HepG2 (cell line): Measurements from ENCODE around the gene PPP1R3C. TPM values are rescaled to one million over a fixed set of nuclear protein-coding genes. Genes with fewer than 3 reads are reported as not detected.
A peak's percentile ranks its signal among the peaks of the same experiment; 100 is the strongest.

ENCODE experiments used
- ATAC-seq: fragments of 200-7000 bp; cut with Tn5 transposase; 3 replicates; pipeline ENCODE4 v1.9.1; 2020; ENCODE audit warnings: mild to moderate bottlenecking, moderate library complexity
- BruUV-seq: library from RNA; stranded (reverse); fragments of 400-500 nt; replicated peaks from 2 replicates; lab custom pipeline; 2021; lab: Mats Ljungman, UMichigan
- CTCF ChIA-PET: fragments of 300-600 bp; formaldehyde crosslinking; extraction: SDS; loops from one replicate; lab custom pipeline; 2021; ENCODE audit warnings: low total read pairs, inconsistent platforms, low intra/inter-chr PET ratio; lab: Yijun Ruan, JAX
- POLR2A ChIA-PET: fragments of 350-600 bp; sonication (Branson Sonifier 250); formaldehyde crosslinking; loops from one replicate; lab custom pipeline; 2020; ENCODE audit warnings: antibody characterized with exemption, inconsistent platforms; lab: Yijun Ruan, JAX
- DNase-seq: peaks from one replicate; pipeline ENCODE4 v3.0.0-alpha.2; 2015; ENCODE audit warnings: low spot score
- FAIRE-seq: peaks from 3 replicates; lab custom pipeline; 2011; peaks lifted over from hg19 to GRCh38; lab: Jason Lieb, UNC
- H2AFZ ChIP-seq: one replicate; pipeline ENCODE4 v1.6.1; 2011; ENCODE audit warnings: low read length, inconsistent platforms
- H3K27ac ChIP-seq: fragments of 300-600 bp; 3 replicates; pipeline ENCODE4 v1.8.0; 2011; ENCODE audit warnings: mixed run types, mild to moderate bottlenecking, mixed read lengths, low read length, inconsistent platforms; ENCODE audit not compliant: insufficient read depth; ENCODE audit errors: extremely low read length
- H3K27me3 ChIP-seq, 2 experiments: fragments of 200-600 bp in 1 of 2; 2 replicates in 1 of 2; 3 replicates in 1 of 2; pipeline versions ENCODE4 v1.6.0 to v1.8.0; 2011; ENCODE audit warnings: low read length in 2 of 2, mild to moderate bottlenecking in 2 of 2, moderate library complexity in 2 of 2, inconsistent platforms in 1 of 2; ENCODE audit not compliant: insufficient read depth in 2 of 2, control insufficient read depth in 1 of 2
- H3K36me3 ChIP-seq, 2 experiments: fragments of 200-600 bp in 1 of 2; replicated peaks in 1 of 2; 2 replicates in 1 of 2; 3 replicates in 1 of 2; pipeline versions ENCODE4 v1.5.1 to v1.8.0; 2011; ENCODE audit warnings: low read length in 2 of 2, inconsistent platforms in 1 of 2; ENCODE audit not compliant: insufficient read depth in 2 of 2, control insufficient read depth in 1 of 2
- H3K4me1 ChIP-seq: 2 replicates; pipeline ENCODE4 v1.5.1; 2012; ENCODE audit warnings: low read length, inconsistent platforms; ENCODE audit not compliant: insufficient read depth
- H3K4me2 ChIP-seq: 2 replicates; pipeline ENCODE4 v1.6.0; 2011; ENCODE audit warnings: low read depth, low read length, inconsistent platforms
- H3K4me3 ChIP-seq, 3 experiments: fragments of 200-600 bp in 1 of 3; sonication (generic), shearing (Covaris generic) in 1 of 3; replicated peaks in 1 of 3; 2 replicates each; pipeline ENCODE4 v1.5.1; 2011 to 2016; ENCODE audit warnings: low read length in 3 of 3, inconsistent platforms in 2 of 3, low read depth in 2 of 3, mild to moderate bottlenecking in 2 of 3, control low read depth in 1 of 3, mixed read lengths in 1 of 3; ENCODE audit not compliant: insufficient read depth in 1 of 3
- H3K79me2 ChIP-seq: one replicate; pipeline ENCODE4 v1.6.1; 2011; ENCODE audit warnings: low read length, inconsistent platforms; ENCODE audit not compliant: insufficient read depth
- H3K9ac ChIP-seq: 2 replicates; pipeline ENCODE4 v1.6.0; 2011; ENCODE audit warnings: mild to moderate bottlenecking, low read depth, low read length, inconsistent platforms; ENCODE audit not compliant: insufficient read depth
- H3K9me3 ChIP-seq: 2 replicates; pipeline ENCODE4 v1.5.1; 2012; ENCODE audit warnings: mild to moderate bottlenecking, low read length
- H4K20me1 ChIP-seq: 2 replicates; pipeline ENCODE4 v1.6.0; 2011; ENCODE audit warnings: inconsistent platforms, mild to moderate bottlenecking, low read length, moderate library complexity; ENCODE audit not compliant: insufficient read depth
- FOXJ3 ChIP-seq: sonication (generic); formaldehyde crosslinking; IDR thresholded peaks from 2 replicates; pipeline ENCODE4 v1.4.0; 2020; ENCODE audit warnings: missing genetic modification reagents, mild to moderate bottlenecking, borderline replicate concordance
- ISX ChIP-seq: sonication (generic); formaldehyde crosslinking; conservative IDR thresholded peaks from 2 replicates; pipeline ENCODE4 v1.5.0; 2020; ENCODE audit warnings: missing genetic modification reagents
- NCOA5 ChIP-seq: sonication (generic); formaldehyde crosslinking; IDR thresholded peaks from 2 replicates; pipeline ENCODE4 v1.4.0; 2020; ENCODE audit warnings: missing genetic modification reagents
- PHF5A ChIP-seq: IDR thresholded peaks from one replicate; pipeline ENCODE4 v1.6.1; 2018; ENCODE audit warnings: low read depth, missing genetic modification reagents; ENCODE audit not compliant: unreplicated experiment
- POLR2A ChIP-seq, 2 experiments: IDR thresholded peaks; 2 replicates each; pipeline ENCODE4 v1.6.1; 2011; ENCODE audit warnings: low read depth in 2 of 2, low read length in 2 of 2, mild to moderate bottlenecking in 1 of 2, moderate library complexity in 1 of 2; ENCODE audit not compliant: insufficient read depth in 1 of 2
- ZNF138 ChIP-seq: sonication (generic); formaldehyde crosslinking; IDR thresholded peaks from 2 replicates; pipeline ENCODE4 v1.5.0; 2020; ENCODE audit warnings: mild to moderate bottlenecking, low read depth, missing genetic modification reagents
- ZNF230 ChIP-seq: sonication (generic); formaldehyde crosslinking; IDR thresholded peaks from 2 replicates; pipeline ENCODE4 v1.4.0; 2020; ENCODE audit warnings: mild to moderate bottlenecking, missing genetic modification reagents
- ZNF629 ChIP-seq: sonication (generic); formaldehyde crosslinking; conservative IDR thresholded peaks from 2 replicates; pipeline ENCODE4 v1.5.0; 2020; ENCODE audit warnings: missing genetic modification reagents
- ZNF709 ChIP-seq: sonication (generic); formaldehyde crosslinking; IDR thresholded peaks from 2 replicates; pipeline ENCODE4 v1.5.0; 2020; ENCODE audit warnings: mild to moderate bottlenecking, missing genetic modification reagents
- WGBS: methylation state at CpG from one replicate; pipeline ENCODE4 v1.1.6; 2017; ENCODE audit warnings: low lambda C conversion rate; 5-methylcytosine and 5-hydroxymethylcytosine counted together
- in situ Hi-C: cut with HindIII; loops from 2 replicates; pipeline ENCODE4 v1.10.0; 2017; ENCODE audit warnings: low pct_unique_long_range_greater_than_20kb; ENCODE audit not compliant: extremely low pct_ligation_motif_present
- intact Hi-C: fragments of 100-400 bp; cut with micrococcal nuclease; formaldehyde crosslinking; loops from one replicate; pipeline ENCODE4 v1.10.0; 2022; ENCODE audit not compliant: unreplicated experiment
- polyA plus RNA-seq, 8 experiments: library from polyadenylated mRNA; depleted of rRNA in 3 of 8; stranded (reverse) in 7 of 8; unstranded in 1 of 8; fragments of >200 nt; fragmentation: Illumina TruSeq in 4 of 8; extraction: Trizol in 4 of 8; gene quantifications; 2 replicates each; pipeline versions ENCODE4 v1.2.1 to v1.2.3, GENCODE V29; 2011 to 2016; ENCODE audit warnings: low read depth in 4 of 8, missing spikeins in 1 of 8, mixed read lengths in 1 of 8; ENCODE audit not compliant: insufficient read depth in 1 of 8
- total RNA-seq, 5 experiments: library from RNA; depleted of rRNA; stranded (reverse); fragments of >200 nt; fragmentation: Illumina TruSeq; extraction: Trizol; gene quantifications; 2 replicates each; pipeline ENCODE4 v1.2.3, GENCODE V29; 2016; ENCODE audit warnings: low read depth in 1 of 5
- TF ChIP-seq, protein P1 (sequence below): sonication (generic); formaldehyde crosslinking; IDR thresholded peaks from 2 replicates; pipeline ENCODE4 v1.5.0; 2020; ENCODE audit warnings: mild to moderate bottlenecking, missing genetic modification reagents, moderate library complexity
- TF ChIP-seq, protein P2 (sequence below): sonication (generic); formaldehyde crosslinking; IDR thresholded peaks from 2 replicates; pipeline ENCODE4 v1.8.1; 2023; ENCODE audit warnings: missing genetic modification reagents, mild to moderate bottlenecking, borderline replicate concordance
- TF ChIP-seq, protein P3 (sequence below): sonication (generic); formaldehyde crosslinking; IDR thresholded peaks from 2 replicates; pipeline ENCODE4 v1.5.0; 2020; ENCODE audit warnings: missing genetic modification reagents
- TF ChIP-seq, protein P4 (sequence below): sonication (generic); formaldehyde crosslinking; IDR thresholded peaks from 2 replicates; pipeline ENCODE4 v1.4.0; 2020; ENCODE audit warnings: mild to moderate bottlenecking, low read depth, missing genetic modification reagents

The PPP1R3C gene
- total and polyA plus RNA-seq, 2 of the 13 experiments (the other 11 are each of a cell fraction or from before 2014, with no cell fraction given), result 13.3 to 14.8 TPM

DNA sequence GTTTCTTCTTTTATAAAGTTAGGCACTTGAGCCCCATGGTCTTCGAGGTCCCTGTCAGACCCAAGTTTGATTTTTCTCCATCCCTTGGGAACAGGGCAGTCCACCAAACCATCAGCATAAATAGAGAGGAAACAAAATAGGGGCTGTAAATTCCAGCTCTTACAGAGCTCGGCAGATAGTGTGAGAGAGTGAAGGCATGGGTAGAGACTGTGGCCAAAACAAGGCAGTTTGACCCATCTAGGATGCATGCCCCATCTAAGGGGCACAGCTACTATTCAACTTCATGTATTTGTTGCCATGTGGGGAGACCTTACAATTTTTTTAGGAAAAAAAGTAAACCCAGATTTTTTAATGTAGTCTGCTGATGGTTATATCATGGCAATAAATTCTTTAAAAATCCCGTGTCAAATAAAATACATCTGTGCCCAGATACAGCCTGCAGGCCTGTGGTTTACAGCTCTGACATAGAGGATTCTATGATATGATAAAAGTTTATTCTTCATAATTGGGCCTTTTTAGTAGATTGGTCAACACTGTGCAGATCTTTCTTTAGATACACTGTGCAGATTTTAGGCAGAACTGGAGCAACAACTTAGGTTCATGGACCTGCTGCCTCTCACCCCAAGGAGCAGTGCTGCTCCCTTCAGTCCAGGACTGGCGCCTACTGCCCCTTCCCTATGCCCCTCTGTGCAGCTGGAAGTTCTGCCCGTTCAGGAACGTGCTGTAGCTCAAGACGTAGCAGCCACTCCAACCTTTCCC, 5.3 kb downstream of the PPP1R3C start:
- ATAC-seq (no peak), DNase-seq (no peak), FAIRE-seq (no peak)
- H2AFZ ChIP-seq, result no peak overlapping the region
- CTCF ChIA-PET, result no interaction called here
- POLR2A ChIA-PET, result no interaction called here
- no peaks in the 10 kb centered on the region; the same call in none of the 2 replicates for H4K20me1 ChIP-seq
- H3K79me2 ChIP-seq, result peaks cover 29% of the 10 kb centered on the region
- no peak overlapping the region for H3K4me3 ChIP-seq
- H3K9me3 ChIP-seq, result no peaks in the 10 kb centered on the region
- no peaks in the 10 kb centered on the region; a peak in 1 of 5 replicates for H3K27me3 ChIP-seq
- intact Hi-C loops (no loop called here), in situ Hi-C loops (loop anchor here (25.0 kb wide), 1 partner anchor 240 kb away; no protein-coding TSS in a partner anchor)
- TF ChIP-seq, protein P1, sequence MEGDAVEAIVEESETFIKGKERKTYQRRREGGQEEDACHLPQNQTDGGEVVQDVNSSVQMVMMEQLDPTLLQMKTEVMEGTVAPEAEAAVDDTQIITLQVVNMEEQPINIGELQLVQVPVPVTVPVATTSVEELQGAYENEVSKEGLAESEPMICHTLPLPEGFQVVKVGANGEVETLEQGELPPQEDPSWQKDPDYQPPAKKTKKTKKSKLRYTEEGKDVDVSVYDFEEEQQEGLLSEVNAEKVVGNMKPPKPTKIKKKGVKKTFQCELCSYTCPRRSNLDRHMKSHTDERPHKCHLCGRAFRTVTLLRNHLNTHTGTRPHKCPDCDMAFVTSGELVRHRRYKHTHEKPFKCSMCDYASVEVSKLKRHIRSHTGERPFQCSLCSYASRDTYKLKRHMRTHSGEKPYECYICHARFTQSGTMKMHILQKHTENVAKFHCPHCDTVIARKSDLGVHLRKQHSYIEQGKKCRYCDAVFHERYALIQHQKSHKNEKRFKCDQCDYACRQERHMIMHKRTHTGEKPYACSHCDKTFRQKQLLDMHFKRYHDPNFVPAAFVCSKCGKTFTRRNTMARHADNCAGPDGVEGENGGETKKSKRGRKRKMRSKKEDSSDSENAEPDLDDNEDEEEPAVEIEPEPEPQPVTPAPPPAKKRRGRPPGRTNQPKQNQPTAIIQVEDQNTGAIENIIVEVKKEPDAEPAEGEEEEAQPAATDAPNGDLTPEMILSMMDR (CRISPR knock-in tag), result 0 out of 2 replicates have a peak, but pooled peaks have one; percentile 11
- TF ChIP-seq POLR2A (IDR thresholded peaks at IDR 0.05; ENCODE audit: insufficient read depth in 1 of 2, low read depth in 2 of 2, low read length in 2 of 2) (0 out of 4 replicates have a peak, but pooled peaks of 1 of the 2 experiments have one; percentile 37), ZNF709 (CRISPR knock-in tag) (no peak)
- no peak overlapping the region for H3K27ac ChIP-seq
- WGBS, result 93% methylated on average over 7 of the region's 7 CpGs
- no peak overlapping the region for H3K9ac ChIP-seq
- peaks cover 32% of the 10 kb centered on the region for H3K4me1 ChIP-seq
- no peak overlapping the region for H3K4me2 ChIP-seq
- peaks cover 9 to 21% of the 10 kb centered on the region in 2 experiments; a peak in 4 of 5 replicates for H3K36me3 ChIP-seq
- no TSS peak for BruUV-seq

DNA sequence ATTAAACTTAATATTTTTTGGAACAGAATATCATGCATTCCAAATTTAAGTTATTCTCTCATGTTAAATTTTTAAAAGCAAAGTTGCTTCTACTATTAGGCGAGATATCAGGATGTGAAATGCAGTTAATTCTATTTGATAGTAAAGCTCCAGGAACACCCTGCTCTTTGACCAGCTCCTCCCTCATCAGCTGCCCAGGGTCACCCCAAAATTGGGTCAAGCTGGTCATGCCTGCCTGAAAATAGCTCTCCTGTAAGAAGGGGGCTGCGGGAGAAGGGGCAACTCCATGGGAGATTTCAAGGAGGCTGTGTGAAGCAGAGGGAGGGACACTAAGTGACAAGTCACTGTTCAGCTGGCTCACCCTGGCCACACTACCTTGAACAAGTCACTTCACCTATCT, 5.9 kb downstream of the PPP1R3C start:
- 97% methylated on average over 1 of the region's 2 CpGs for WGBS
- TF ChIP-seq ZNF629 (no peak), PHF5A (CRISPR knock-in tag) (no peak), ZNF230 (CRISPR knock-in tag) (no peak), FOXJ3 (CRISPR knock-in tag) (no peak), NCOA5 (no peak), ISX (no peak), ZNF138 (no peak)
- TF ChIP-seq, protein P2, sequence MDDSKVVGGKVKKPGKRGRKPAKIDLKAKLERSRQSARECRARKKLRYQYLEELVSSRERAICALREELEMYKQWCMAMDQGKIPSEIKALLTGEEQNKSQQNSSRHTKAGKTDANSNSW, result no peak
- TF ChIP-seq, protein P3, sequence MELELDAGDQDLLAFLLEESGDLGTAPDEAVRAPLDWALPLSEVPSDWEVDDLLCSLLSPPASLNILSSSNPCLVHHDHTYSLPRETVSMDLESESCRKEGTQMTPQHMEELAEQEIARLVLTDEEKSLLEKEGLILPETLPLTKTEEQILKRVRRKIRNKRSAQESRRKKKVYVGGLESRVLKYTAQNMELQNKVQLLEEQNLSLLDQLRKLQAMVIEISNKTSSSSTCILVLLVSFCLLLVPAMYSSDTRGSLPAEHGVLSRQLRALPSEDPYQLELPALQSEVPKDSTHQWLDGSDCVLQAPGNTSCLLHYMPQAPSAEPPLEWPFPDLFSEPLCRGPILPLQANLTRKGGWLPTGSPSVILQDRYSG (CRISPR knock-in tag), result no peak
- TF ChIP-seq, protein P4, sequence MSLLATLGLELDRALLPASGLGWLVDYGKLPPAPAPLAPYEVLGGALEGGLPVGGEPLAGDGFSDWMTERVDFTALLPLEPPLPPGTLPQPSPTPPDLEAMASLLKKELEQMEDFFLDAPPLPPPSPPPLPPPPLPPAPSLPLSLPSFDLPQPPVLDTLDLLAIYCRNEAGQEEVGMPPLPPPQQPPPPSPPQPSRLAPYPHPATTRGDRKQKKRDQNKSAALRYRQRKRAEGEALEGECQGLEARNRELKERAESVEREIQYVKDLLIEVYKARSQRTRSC (CRISPR knock-in tag), result no peak

More for the DNA sequence above, 5.9 kb downstream of the PPP1R3C start:
- BruUV-seq, result no TSS peak
- Histone ChIP-seq H3K9ac (no peak overlapping the region), H3K27me3 (no peaks in the 10 kb centered on the region; a peak in 1 of 5 replicates), H3K4me1 (peaks cover 34% of the 10 kb centered on the region), H2AFZ (no peak overlapping the region), H3K36me3 (peaks cover 9 to 21% of the 10 kb centered on the region in 2 experiments; a peak in 4 of 5 replicates), H4K20me1 (no peaks in the 10 kb centered on the region; the same call in none of the 2 replicates), H3K9me3 (no peaks in the 10 kb centered on the region), H3K79me2 (peaks cover 23% of the 10 kb centered on the region), H3K4me2 (no peak overlapping the region), H3K4me3 (no peak overlapping the region), H3K27ac (no peak overlapping the region)
- no peak for ATAC-seq
- in situ Hi-C loops (loop anchor here (25.0 kb wide), 1 partner anchor 240 kb away; no protein-coding TSS in a partner anchor), intact Hi-C loops (no loop called here)
- FAIRE-seq, result no peak
- ChIA-PET CTCF (no interaction called here), POLR2A (no interaction called here)
- no peak for DNase-seq
